Neural progenitor cell (in vitro differentiated cells): Measurements from ENCODE around the gene AGMO.

ENCODE experiments used
- EZH2 ChIP-seq: fragments of 200-600 bp; sonication (generic); IDR thresholded peaks from 2 replicates; pipeline ENCODE4 v1.6.1; 2017; ENCODE audit warnings: antibody characterized with exemption, mild to moderate bottlenecking, moderate library complexity
- EZH2phosphoT487 ChIP-seq: fragments of 200-600 bp; sonication (generic); IDR thresholded peaks from 2 replicates; pipeline ENCODE4 v1.6.1; 2017; ENCODE audit warnings: antibody characterized with exemption
- TF ChIP-seq, protein P1 (sequence below): fragments of 200-600 bp; sonication (generic); IDR thresholded peaks from 2 replicates; pipeline ENCODE4 v1.5.1; 2017; ENCODE audit warnings: antibody characterized with exemption, mild to moderate bottlenecking

DNA sequence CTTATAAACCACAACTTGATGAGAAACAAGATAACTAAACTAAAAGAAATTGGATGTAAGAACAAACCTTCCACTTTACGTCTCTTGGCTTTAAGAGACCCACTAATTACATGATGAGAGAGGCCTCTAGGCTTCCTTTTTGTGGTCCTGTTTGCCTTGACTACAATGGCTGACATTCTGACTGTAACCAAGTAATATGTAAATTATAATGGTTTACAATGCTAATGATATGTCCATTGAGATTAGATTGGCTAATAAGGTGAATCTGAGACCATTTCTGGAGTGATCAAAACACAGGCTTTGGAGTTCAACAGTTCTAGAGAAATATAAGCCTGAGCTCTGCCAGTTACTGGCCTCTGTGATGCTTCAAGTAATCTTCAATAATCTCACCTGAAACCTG lies 39.4 kb upstream of the AGMO start:
- TF ChIP-seq, protein P1, sequence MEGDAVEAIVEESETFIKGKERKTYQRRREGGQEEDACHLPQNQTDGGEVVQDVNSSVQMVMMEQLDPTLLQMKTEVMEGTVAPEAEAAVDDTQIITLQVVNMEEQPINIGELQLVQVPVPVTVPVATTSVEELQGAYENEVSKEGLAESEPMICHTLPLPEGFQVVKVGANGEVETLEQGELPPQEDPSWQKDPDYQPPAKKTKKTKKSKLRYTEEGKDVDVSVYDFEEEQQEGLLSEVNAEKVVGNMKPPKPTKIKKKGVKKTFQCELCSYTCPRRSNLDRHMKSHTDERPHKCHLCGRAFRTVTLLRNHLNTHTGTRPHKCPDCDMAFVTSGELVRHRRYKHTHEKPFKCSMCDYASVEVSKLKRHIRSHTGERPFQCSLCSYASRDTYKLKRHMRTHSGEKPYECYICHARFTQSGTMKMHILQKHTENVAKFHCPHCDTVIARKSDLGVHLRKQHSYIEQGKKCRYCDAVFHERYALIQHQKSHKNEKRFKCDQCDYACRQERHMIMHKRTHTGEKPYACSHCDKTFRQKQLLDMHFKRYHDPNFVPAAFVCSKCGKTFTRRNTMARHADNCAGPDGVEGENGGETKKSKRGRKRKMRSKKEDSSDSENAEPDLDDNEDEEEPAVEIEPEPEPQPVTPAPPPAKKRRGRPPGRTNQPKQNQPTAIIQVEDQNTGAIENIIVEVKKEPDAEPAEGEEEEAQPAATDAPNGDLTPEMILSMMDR: no peak
- no peak for TF ChIP-seq EZH2
- TF ChIP-seq EZH2phosphoT487: no peak
